Measurements from ENCODE around the gene OR4D11.

DNA sequence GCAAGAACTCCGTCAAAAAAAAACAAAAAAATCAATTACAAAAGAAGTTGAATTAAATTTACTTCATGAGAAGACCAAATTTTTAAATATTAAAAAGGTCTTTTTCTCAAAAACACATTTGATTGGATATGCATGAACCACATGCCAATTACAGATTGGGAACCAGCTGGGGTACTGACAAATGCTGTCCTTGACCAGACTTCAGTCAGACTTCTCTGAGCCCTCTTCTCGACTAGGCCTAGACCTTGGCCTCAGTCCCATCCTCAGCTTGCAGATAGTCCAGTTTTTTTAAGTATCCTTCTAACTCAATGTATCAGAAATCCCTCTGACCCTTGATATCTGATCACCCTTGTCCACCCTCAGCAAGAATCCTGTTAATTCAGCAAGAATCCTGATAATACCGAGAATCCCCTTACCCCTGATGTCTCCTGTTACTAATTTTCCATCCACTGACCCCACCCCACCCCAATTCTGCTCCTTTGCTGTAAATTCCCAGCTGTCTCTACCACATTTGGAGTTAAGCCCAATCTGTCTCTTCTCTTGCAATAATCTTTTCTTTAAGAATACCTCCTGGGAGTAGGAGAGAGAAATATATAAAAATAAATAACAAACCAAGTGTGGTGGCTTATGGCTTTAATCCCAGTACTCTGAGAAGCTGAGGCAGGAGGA is 38.9 kb downstream of the OR4D11 start:
- TF ChIP-seq, protein P1, sequence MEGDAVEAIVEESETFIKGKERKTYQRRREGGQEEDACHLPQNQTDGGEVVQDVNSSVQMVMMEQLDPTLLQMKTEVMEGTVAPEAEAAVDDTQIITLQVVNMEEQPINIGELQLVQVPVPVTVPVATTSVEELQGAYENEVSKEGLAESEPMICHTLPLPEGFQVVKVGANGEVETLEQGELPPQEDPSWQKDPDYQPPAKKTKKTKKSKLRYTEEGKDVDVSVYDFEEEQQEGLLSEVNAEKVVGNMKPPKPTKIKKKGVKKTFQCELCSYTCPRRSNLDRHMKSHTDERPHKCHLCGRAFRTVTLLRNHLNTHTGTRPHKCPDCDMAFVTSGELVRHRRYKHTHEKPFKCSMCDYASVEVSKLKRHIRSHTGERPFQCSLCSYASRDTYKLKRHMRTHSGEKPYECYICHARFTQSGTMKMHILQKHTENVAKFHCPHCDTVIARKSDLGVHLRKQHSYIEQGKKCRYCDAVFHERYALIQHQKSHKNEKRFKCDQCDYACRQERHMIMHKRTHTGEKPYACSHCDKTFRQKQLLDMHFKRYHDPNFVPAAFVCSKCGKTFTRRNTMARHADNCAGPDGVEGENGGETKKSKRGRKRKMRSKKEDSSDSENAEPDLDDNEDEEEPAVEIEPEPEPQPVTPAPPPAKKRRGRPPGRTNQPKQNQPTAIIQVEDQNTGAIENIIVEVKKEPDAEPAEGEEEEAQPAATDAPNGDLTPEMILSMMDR (IDR thresholded peaks at IDR 0.05 in 2 of 3, conservative IDR thresholded peaks at IDR 0.05 in 1 of 3; ENCODE audit: control insufficient read depth in 2 of 3, extremely low read depth in 1 of 3, insufficient read depth in 1 of 3, low read depth in 3 of 3, low read length in 3 of 3): no peak
- no peak for TF ChIP-seq SUPT20H (IDR thresholded peaks at IDR 0.05; ENCODE audit: borderline replicate concordance, control insufficient read depth, low read depth, low read length)
